SK-N-SH (cell line): Measurements from ENCODE around the gene PCYT2. TPM values are rescaled to one million over a fixed set of nuclear protein-coding genes. Genes with fewer than 3 reads are reported as not detected.

Source experiments
- CTCF ChIA-PET: fragments of 300-600, 350-600 bp; formaldehyde crosslinking; extraction: SDS; loops from one replicate; lab custom pipeline; 2021; lab: Yijun Ruan, JAX
- POLR2A ChIA-PET: fragments of 350-600 bp; sonication (Branson Sonifier 250); formaldehyde crosslinking; extraction: SDS; loops from one replicate; lab custom pipeline; 2020; ENCODE audit warnings: antibody characterized with exemption, inconsistent platforms; lab: Yijun Ruan, JAX
- DNase-seq: peaks from one replicate; pipeline ENCODE4 v3.0.0; 2012
- H2AFZ ChIP-seq: fragments of 200-600 bp; sonication (generic); 2 replicates; pipeline ENCODE4 v1.8.1; 2016; ENCODE audit warnings: antibody characterized with exemption, mild to moderate bottlenecking, low read depth
- H3F3A ChIP-seq: fragments of 200-600 bp; sonication (generic); replicated peaks from 2 replicates; pipeline ENCODE3; 2016; ENCODE audit warnings: antibody characterized with exemption, mild to moderate bottlenecking; ENCODE audit not compliant: insufficient read depth
- H3K27ac ChIP-seq, 2 experiments: fragments of 200-500 bp in 1 of 2; fragments of 200-600 bp in 1 of 2; sonication (Bioruptor generic) in 1 of 2; sonication (generic), shearing (Covaris generic) in 1 of 2; 2 replicates each; pipeline versions ENCODE4 v1.5.1 to v1.6.1; 2014 to 2016; ENCODE audit warnings: low read depth in 2 of 2, inconsistent platforms in 1 of 2, low read length in 1 of 2, mild to moderate bottlenecking in 1 of 2, mixed read lengths in 1 of 2
- H3K27me3 ChIP-seq: fragments of 200-600 bp; sonication (generic), shearing (Covaris generic); 2 replicates; pipeline ENCODE4 v1.6.1; 2016; ENCODE audit warnings: mixed run types; ENCODE audit not compliant: insufficient read depth
- H3K36me3 ChIP-seq, 2 experiments: fragments of 200-500 bp in 1 of 2; fragments of 200-600 bp in 1 of 2; sonication (Bioruptor generic) in 1 of 2; sonication (generic) in 1 of 2; replicated peaks in 1 of 2; 2 replicates each; pipeline versions ENCODE3 to v1.5.1; 2014 to 2016; ENCODE audit warnings: low read length in 1 of 2, mild to moderate bottlenecking in 1 of 2; ENCODE audit not compliant: insufficient read depth in 2 of 2, control insufficient read depth in 1 of 2
- H3K4me1 ChIP-seq, 2 experiments: fragments of 200-500 bp in 1 of 2; fragments of 200-600 bp in 1 of 2; sonication (Bioruptor generic) in 1 of 2; sonication (generic), shearing (Covaris generic) in 1 of 2; 2 replicates each; pipeline versions ENCODE4 v1.5.1 to v1.6.1; 2014 to 2016; ENCODE audit warnings: low read depth in 1 of 2, low read length in 1 of 2, mixed run types in 1 of 2; ENCODE audit not compliant: insufficient read depth in 2 of 2, control insufficient read depth in 1 of 2
- H3K4me2 ChIP-seq: fragments of 200-600 bp; sonication (generic), shearing (Covaris generic); 2 replicates; pipeline ENCODE4 v1.6.1; 2017; ENCODE audit warnings: mixed run types
- H3K4me3 ChIP-seq, 2 experiments: fragments of 200-500 bp in 1 of 2; fragments of 200-600 bp in 1 of 2; sonication (Bioruptor generic) in 1 of 2; sonication (generic), shearing (Covaris generic) in 1 of 2; 2 replicates each; pipeline versions ENCODE4 v1.5.1 to v1.8.1; 2014 to 2016; ENCODE audit warnings: low read depth in 2 of 2, inconsistent platforms in 1 of 2, low read length in 1 of 2, mild to moderate bottlenecking in 1 of 2, mixed read lengths in 1 of 2, moderate library complexity in 1 of 2
- H3K79me2 ChIP-seq: fragments of 200-600 bp; sonication (generic); 2 replicates; pipeline ENCODE4 v1.8.1; 2017; ENCODE audit warnings: mild to moderate bottlenecking; ENCODE audit not compliant: insufficient read depth
- H3K9ac ChIP-seq: fragments of 200-600 bp; sonication (generic); 2 replicates; pipeline ENCODE4 v1.6.1; 2017; ENCODE audit warnings: mixed run types
- H3K9me2 ChIP-seq: fragments of 200-600 bp; sonication (generic); 2 replicates; pipeline ENCODE4 v1.6.1; 2017; ENCODE audit warnings: mixed run types
- H3K9me3 ChIP-seq: fragments of 200-600 bp; sonication (generic); 2 replicates; pipeline ENCODE4 v1.6.1; 2017; ENCODE audit warnings: mixed run types, mild to moderate bottlenecking, moderate library complexity
- H4K20me1 ChIP-seq: fragments of 200-600 bp; sonication (generic); 2 replicates; pipeline ENCODE4 v1.6.1; 2017; ENCODE audit warnings: mild to moderate bottlenecking, mixed run types; ENCODE audit not compliant: insufficient read depth
- CTCF ChIP-seq: fragments of 200-600 bp; sonication (generic); IDR thresholded peaks from 2 replicates; pipeline ENCODE4 v1.6.1; 2017; ENCODE audit warnings: antibody characterized with exemption, mild to moderate bottlenecking, moderate library complexity
- ELF1 ChIP-seq: IDR thresholded peaks from 2 replicates; pipeline ENCODE4 v1.4.0; 2012
- FOSL2 ChIP-seq: IDR thresholded peaks from 2 replicates; pipeline ENCODE4 v1.4.0; 2012; ENCODE audit warnings: low read depth, mild to moderate bottlenecking, moderate library complexity, borderline replicate concordance
- FOXJ3 ChIP-seq: sonication (generic); formaldehyde crosslinking; IDR thresholded peaks from 2 replicates; pipeline ENCODE4 v1.5.1; 2020; ENCODE audit warnings: mild to moderate bottlenecking, missing genetic modification reagents
- FOXM1 ChIP-seq: IDR thresholded peaks from 2 replicates; pipeline ENCODE4 v1.4.0; 2012; ENCODE audit warnings: low read depth, mild to moderate bottlenecking
- JUND ChIP-seq: IDR thresholded peaks from 2 replicates; pipeline ENCODE4 v1.4.0; 2012
- MEF2A ChIP-seq: IDR thresholded peaks from 2 replicates; pipeline ENCODE4 v1.4.0; 2012; ENCODE audit warnings: low read depth, borderline replicate concordance
- NFIC ChIP-seq: IDR thresholded peaks from 2 replicates; pipeline ENCODE4 v1.4.0; 2012; ENCODE audit warnings: borderline replicate concordance
- NRF1 ChIP-seq: IDR thresholded peaks from 2 replicates; pipeline ENCODE4 v1.6.1; 2012; ENCODE audit warnings: low read depth, mild to moderate bottlenecking, low read length
- RCOR1 ChIP-seq: fragments of 150-350 bp; IDR thresholded peaks from 2 replicates; pipeline ENCODE4 v1.6.1; 2017; ENCODE audit warnings: antibody characterized with exemption, low read length
- REST ChIP-seq: IDR thresholded peaks from 2 replicates; pipeline ENCODE4 v1.6.1; 2012; ENCODE audit warnings: mild to moderate bottlenecking, low read depth, low read length, moderate library complexity
- RFX5 ChIP-seq: IDR thresholded peaks from 2 replicates; pipeline ENCODE4 v1.6.1; 2012; ENCODE audit warnings: mild to moderate bottlenecking, improper control_type of control experiment, low read length
- SMC3 ChIP-seq: IDR thresholded peaks from 2 replicates; pipeline ENCODE4 v1.6.1; 2012; ENCODE audit warnings: low read depth, low read length, improper control_type of control experiment
- TCF12 ChIP-seq: IDR thresholded peaks from 2 replicates; pipeline ENCODE4 v1.4.0; 2012
- TEAD4 ChIP-seq: IDR thresholded peaks from 2 replicates; pipeline ENCODE4 v1.4.0; 2012; ENCODE audit warnings: mild to moderate bottlenecking, borderline replicate concordance; ENCODE audit not compliant: insufficient read depth
- USF1 ChIP-seq: IDR thresholded peaks from 2 replicates; pipeline ENCODE4 v1.4.0; 2012; ENCODE audit warnings: low read depth, borderline replicate concordance
- ZBTB33 ChIP-seq: IDR thresholded peaks from 2 replicates; pipeline ENCODE4 v1.4.0; 2012; ENCODE audit warnings: low read depth, borderline replicate concordance
- WGBS: methylation state at CpG from one replicate; pipeline ENCODE4 v1.1.6; 2017; ENCODE audit warnings: low lambda C conversion rate; 5-methylcytosine and 5-hydroxymethylcytosine counted together
- polyA plus RNA-seq, 3 experiments: library from polyadenylated mRNA; depleted of rRNA; stranded (reverse); fragments of >200 nt; gene quantifications; 2 replicates each; pipeline ENCODE4 v1.2.3, GENCODE V29; 2012
- TF ChIP-seq, protein P1 (sequence below): fragments of 150-350 bp; IDR thresholded peaks from 2 replicates; pipeline ENCODE4 v1.6.1; 2016; ENCODE audit warnings: mild to moderate bottlenecking, low read depth, low read length
- TF ChIP-seq, protein P2 (sequence below): IDR thresholded peaks from 2 replicates; pipeline ENCODE4; 2012
- TF ChIP-seq, protein P3 (sequence below): fragments of 150-350 bp; IDR thresholded peaks from 2 replicates; pipeline ENCODE4 v1.6.1; 2017; ENCODE audit warnings: antibody characterized with exemption, low read length, low read depth, borderline replicate concordance

Gene PCYT2
- polyA plus RNA-seq, 1 of the 3 experiments (the other 2 are of a cell fraction): 46.2 TPM

DNA sequence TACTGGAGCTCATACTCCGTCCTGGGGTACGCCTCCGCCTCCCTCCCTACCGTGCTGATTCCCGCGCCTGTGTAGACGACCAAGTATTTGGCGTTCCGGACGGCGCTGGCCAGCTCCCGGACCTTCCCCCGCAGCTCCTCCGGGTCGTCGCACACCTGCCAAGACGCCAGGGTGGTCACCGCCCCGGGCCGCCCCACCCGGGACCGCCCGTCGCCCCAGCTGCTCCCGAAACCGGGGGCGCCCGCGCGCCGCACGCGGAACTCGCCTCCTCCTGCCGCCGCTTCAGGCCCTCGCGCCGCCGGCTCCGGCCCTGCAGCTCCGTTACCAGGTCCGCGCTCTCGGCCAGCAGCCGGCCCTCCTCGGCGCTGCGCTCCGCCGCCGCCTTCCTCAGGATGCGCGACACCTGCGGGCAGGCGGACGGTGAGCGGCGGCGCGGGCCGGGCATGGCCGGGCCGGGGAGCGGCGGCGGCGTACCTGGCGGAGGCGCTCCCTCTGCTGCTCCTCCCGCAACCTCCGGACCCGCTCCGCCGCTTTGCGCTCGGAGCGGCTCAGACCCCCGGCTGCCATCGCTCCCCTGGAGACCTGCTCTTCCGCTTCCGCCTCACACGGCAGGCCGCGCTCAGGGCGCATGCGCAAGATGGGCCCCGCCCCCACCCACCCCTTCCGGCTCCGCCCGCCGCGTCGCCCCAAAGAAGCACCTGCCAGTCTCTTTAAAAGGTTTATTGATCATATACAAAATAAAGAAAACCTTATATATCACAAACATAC is 6.5 kb upstream of the PCYT2 start, which contains the start of gene SIRT7:
TSS of gene SIRT7 (minus strand) at position 612 of the 768 bp plus-strand sequence. CDS start at position 567, 45 bp downstream.
- H3K79me2 ChIP-seq: peaks cover 72% of the 10 kb centered on the region
- CTCF ChIA-PET: interaction anchor here (0.7 to 3.4 kb wide), 8 partner anchors 10 to 58 kb away, joined by 3 to 22 read pairs (median 4); partner anchors contain the start of genes MAFG, NOTUM and NPB
- POLR2A ChIA-PET: interaction anchor here (0.7 to 1.3 kb wide), 4 partner anchors 9 to 51 kb away, joined by 3 to 5 read pairs (median 4); partner anchors contain the start of genes MAFG and PYCR1
- TF ChIP-seq USF1: no peak
- TF ChIP-seq SMC3: no peak
- TF ChIP-seq, protein P1, sequence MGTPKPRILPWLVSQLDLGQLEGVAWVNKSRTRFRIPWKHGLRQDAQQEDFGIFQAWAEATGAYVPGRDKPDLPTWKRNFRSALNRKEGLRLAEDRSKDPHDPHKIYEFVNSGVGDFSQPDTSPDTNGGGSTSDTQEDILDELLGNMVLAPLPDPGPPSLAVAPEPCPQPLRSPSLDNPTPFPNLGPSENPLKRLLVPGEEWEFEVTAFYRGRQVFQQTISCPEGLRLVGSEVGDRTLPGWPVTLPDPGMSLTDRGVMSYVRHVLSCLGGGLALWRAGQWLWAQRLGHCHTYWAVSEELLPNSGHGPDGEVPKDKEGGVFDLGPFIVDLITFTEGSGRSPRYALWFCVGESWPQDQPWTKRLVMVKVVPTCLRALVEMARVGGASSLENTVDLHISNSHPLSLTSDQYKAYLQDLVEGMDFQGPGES: no peak
- no peak for TF ChIP-seq RFX5
- no peak for TF ChIP-seq MEF2A
- peak; percentile 93 for TF ChIP-seq ELF1
- no peak for TF ChIP-seq FOXJ3
- no peak for TF ChIP-seq FOSL2
- TF ChIP-seq RCOR1: no peak
- TF ChIP-seq FOXM1: no peak
- no peak for TF ChIP-seq TCF12
- TF ChIP-seq NRF1: peak; percentile 81
- no peak for TF ChIP-seq CTCF
- no peak for TF ChIP-seq NFIC
- TF ChIP-seq, protein P2, sequence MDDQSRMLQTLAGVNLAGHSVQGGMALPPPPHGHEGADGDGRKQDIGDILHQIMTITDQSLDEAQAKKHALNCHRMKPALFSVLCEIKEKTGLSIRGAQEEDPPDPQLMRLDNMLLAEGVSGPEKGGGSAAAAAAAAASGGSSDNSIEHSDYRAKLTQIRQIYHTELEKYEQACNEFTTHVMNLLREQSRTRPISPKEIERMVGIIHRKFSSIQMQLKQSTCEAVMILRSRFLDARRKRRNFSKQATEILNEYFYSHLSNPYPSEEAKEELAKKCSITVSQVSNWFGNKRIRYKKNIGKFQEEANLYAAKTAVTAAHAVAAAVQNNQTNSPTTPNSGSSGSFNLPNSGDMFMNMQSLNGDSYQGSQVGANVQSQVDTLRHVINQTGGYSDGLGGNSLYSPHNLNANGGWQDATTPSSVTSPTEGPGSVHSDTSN: peak; percentile 49; the same call in 1 of the 2 replicates
- TF ChIP-seq, protein P3, sequence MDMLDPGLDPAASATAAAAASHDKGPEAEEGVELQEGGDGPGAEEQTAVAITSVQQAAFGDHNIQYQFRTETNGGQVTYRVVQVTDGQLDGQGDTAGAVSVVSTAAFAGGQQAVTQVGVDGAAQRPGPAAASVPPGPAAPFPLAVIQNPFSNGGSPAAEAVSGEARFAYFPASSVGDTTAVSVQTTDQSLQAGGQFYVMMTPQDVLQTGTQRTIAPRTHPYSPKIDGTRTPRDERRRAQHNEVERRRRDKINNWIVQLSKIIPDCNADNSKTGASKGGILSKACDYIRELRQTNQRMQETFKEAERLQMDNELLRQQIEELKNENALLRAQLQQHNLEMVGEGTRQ: no peak
- TF ChIP-seq TEAD4: no peak
- no peak for TF ChIP-seq REST
- TF ChIP-seq JUND: no peak
- TF ChIP-seq ZBTB33: no peak

More for the DNA sequence above, 6.5 kb upstream of the PCYT2 start, which contains the start of gene SIRT7:
- peak; percentile 100 for DNase-seq
- WGBS: 1% methylated on average over 39 of the region's 94 CpGs
- H3K27ac ChIP-seq: peak within 1 kb of the TSS; percentile 4 to 71; a peak in 3 of 4 replicates
- peak within 1 kb of the TSS; percentile 89 to 100 for H3K4me3 ChIP-seq
- peak within 1 kb of the TSS; percentile 68 for H3K9ac ChIP-seq
- H3K4me1 ChIP-seq: peaks cover 7 to 21% of the 10 kb centered on the region in 2 experiments; a peak in 3 of 4 replicates
- H3K9me2 ChIP-seq: no peaks in the 10 kb centered on the region
- H3K9me3 ChIP-seq: no peaks in the 10 kb centered on the region
- peaks cover 28% of the 10 kb centered on the region for H3F3A ChIP-seq
- peak within 1 kb of the TSS; percentile 76 for H3K4me2 ChIP-seq
- H4K20me1 ChIP-seq: peaks cover 68% of the 10 kb centered on the region
- H3K36me3 ChIP-seq: peaks cover 20 to 75% of the 10 kb centered on the region in 2 experiments
- no peaks in the 10 kb centered on the region for H3K27me3 ChIP-seq
- no peak within 1 kb of the TSS for H2AFZ ChIP-seq
